NB4 (cell line): Measurements from ENCODE around the gene CD151.

Source experiments
- DNase-seq: peaks from one replicate; pipeline ENCODE4 v3.0.0; 2010; ENCODE audit warnings: low read depth
- H3K4me3 ChIP-seq: one replicate; pipeline ENCODE4 v1.5.1; 2011; ENCODE audit warnings: mild to moderate bottlenecking, low read depth, low read length, moderate library complexity
- MYC ChIP-seq: IDR thresholded peaks from 2 replicates; pipeline ENCODE4 v1.6.1; 2011; ENCODE audit warnings: low read depth, low read length
- POLR2A ChIP-seq: IDR thresholded peaks from 2 replicates; pipeline ENCODE4 v1.6.1; 2011; ENCODE audit warnings: mild to moderate bottlenecking; ENCODE audit not compliant: insufficient read length; ENCODE audit errors: extremely low read depth
- TF ChIP-seq, protein P1 (sequence below): IDR thresholded peaks from one replicate; pipeline ENCODE4 v1.5.1; 2012; ENCODE audit warnings: low read depth, low read length
- TF ChIP-seq, protein P2 (sequence below): IDR thresholded peaks from 2 replicates; pipeline ENCODE4 v1.6.1; 2011; ENCODE audit warnings: low read depth, low read length

Gene CD151

DNA sequence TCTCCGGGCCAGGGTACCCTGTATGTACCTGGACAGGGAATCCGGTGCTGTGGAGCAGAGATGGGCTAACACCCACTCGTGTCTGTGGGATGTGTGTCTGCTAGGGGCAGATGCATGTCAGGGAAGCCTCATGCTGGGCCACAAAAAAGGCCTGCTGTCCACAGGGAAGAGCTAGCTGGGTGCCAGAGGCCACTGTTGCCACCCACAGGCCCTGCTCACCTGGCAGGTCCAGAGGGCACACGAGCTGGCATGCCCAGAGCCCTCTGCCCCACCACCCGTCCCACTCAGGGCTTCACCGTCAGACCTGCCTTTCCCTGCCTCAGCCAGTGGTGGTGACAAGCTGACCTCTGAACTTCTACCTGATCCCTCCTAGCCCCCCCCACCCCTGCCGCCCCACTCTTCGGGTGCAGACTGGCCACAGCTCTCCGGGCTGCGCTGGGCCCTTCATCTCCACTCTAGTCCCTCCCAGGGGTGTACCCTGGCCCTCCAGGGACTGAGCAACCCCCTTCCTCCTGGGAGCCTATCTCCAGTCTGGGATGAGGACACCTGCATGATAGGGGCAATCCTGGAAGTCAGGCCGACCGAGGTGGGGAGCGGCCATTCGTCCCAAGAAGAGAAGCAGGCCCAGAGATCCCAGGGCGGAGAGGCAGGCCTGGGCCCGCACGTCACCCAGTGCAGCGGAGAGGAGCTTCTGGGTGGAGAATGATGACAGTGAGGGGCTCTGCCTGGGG is 36.0 kb upstream of the CD151 start:
- peak overlapping the region; percentile 69 for H3K4me3 ChIP-seq
- no peak for DNase-seq
- TF ChIP-seq, protein P1, sequence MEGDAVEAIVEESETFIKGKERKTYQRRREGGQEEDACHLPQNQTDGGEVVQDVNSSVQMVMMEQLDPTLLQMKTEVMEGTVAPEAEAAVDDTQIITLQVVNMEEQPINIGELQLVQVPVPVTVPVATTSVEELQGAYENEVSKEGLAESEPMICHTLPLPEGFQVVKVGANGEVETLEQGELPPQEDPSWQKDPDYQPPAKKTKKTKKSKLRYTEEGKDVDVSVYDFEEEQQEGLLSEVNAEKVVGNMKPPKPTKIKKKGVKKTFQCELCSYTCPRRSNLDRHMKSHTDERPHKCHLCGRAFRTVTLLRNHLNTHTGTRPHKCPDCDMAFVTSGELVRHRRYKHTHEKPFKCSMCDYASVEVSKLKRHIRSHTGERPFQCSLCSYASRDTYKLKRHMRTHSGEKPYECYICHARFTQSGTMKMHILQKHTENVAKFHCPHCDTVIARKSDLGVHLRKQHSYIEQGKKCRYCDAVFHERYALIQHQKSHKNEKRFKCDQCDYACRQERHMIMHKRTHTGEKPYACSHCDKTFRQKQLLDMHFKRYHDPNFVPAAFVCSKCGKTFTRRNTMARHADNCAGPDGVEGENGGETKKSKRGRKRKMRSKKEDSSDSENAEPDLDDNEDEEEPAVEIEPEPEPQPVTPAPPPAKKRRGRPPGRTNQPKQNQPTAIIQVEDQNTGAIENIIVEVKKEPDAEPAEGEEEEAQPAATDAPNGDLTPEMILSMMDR: no peak
- TF ChIP-seq, protein P2, sequence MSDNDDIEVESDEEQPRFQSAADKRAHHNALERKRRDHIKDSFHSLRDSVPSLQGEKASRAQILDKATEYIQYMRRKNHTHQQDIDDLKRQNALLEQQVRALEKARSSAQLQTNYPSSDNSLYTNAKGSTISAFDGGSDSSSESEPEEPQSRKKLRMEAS: no peak
- no peak; the same call in none of the 2 replicates for TF ChIP-seq MYC
- TF ChIP-seq POLR2A: no peak

DNA sequence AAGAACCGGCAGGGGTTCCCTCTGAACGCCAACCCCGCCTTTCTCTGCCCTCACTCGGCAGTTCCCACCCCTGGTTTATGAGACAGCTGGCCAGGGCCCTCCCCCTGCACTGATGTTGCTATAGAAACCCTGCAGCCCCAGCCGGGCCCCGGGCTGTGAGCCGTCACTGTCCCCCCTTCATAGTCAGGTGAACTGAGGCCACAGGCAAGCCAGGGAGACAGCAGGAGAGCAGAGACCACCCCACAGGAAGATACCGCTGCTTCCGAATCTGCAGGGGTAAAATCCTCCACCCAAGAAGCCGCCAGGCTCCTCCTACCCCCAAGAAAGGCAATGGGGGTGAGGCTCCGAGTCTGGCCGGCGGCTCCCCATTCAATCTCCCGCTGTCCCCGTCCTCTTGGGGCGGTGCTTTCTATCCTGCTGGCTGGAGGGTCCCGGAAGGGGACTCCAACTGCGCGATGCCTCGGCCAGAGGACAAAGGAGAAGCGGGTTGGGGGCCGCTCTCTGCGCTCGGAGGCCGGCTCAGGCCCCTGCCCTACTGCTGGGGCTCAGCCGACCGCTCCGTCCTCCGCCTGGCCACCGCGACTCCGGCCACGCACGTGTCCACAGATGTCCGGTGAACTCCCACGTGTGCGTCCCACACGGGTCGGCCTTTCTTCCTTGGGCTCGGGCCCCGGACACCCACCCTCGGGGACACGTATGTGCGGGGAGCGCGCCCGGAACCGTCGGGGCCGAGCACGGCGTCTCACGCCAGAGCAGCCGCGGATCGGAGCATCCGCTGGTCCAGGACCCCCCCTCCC is 35.3 kb upstream of the CD151 start:
- TF ChIP-seq MYC (no peak; the same call in 1 of the 2 replicates), POLR2A (peak; percentile 15)
- TF ChIP-seq, protein P2: peak; percentile 92
- TF ChIP-seq, protein P1: no peak
- peak; percentile 87 for DNase-seq
- peak overlapping the region; percentile 69 for H3K4me3 ChIP-seq

DNA sequence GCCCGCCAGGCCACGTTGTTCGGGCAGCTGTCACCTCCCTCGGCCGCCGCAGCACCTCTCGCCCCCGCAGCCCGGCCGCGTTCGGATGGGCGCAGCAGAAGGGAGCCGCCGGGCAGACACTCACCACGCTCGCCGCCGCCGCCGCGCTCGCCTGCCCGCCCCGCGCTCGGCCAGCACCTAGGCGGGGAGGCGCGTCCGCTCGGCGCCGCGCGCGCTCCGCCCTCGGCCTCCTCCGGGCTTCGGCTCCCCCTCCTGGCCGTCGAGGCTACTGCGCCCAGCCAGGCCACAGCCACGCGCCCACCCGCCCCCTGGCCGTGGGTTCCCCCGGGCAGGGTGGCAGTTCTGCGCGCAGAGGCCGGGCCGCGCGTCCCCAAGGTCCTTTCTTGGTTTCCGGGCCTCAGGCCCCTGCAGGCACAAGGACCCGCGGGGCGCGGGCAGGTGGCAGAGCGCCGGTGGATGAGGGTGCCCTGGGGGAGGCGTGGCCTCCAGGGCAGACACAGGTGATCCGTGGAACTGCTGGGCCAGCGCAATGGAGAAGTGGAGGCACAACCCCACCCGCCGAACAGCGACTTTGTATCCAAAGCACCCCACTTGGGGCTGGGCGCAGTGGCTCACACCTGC is 34.5 kb upstream of the CD151 start, which contains the start of gene SLC25A22:
SLC25A22 (minus strand) TSS at position 189 of the 621 bp plus-strand sequence. CDS start 3,275 bp downstream, outside the sequence.
- H3K4me3 ChIP-seq: peak within 1 kb of the TSS; percentile 69
- DNase-seq: peak; percentile 85
- TF ChIP-seq MYC (peak; percentile 67), POLR2A (no peak)
- TF ChIP-seq, protein P1: peak; percentile 47
- TF ChIP-seq, protein P2: peak; percentile 48; the same call in 1 of the 2 replicates

DNA sequence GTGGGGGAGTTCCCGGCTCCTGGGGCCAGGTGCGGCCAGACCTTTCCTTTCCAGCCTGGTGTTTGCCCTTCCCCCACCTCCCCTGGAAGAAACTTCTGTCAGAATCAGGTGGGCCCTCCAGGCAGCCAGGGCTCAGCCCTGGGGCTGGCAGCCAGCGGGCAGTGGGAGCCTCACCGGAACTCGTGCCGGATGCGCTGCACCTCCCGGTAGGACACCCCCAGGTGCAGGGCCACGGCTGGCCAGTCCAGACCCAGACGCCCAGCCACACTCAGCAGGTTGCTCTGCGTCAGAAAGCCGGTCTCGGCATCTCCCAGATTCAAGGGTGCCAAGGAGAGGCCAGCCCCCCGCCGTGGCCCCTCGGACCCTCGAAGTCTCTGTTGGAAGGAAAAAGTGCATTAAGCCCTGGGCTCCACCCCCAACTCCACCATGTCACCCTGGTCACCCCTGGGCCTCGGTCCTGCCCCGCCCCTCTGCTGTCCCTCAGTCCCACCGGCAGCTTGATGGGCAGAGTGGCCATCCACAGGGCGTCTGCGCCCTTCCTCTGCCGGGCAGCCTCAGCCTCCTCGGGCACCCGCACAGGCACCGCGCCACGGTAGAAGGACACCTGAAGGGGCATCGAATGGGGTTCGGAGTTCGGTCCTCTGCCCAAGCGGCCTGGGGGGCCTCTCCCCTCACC is 33.0 kb upstream of the CD151 start:
- H3K4me3 ChIP-seq: no peak overlapping the region
- TF ChIP-seq, protein P2: no peak
- TF ChIP-seq MYC (no peak), POLR2A (no peak)
- TF ChIP-seq, protein P1: no peak
- DNase-seq: no peak

DNA sequence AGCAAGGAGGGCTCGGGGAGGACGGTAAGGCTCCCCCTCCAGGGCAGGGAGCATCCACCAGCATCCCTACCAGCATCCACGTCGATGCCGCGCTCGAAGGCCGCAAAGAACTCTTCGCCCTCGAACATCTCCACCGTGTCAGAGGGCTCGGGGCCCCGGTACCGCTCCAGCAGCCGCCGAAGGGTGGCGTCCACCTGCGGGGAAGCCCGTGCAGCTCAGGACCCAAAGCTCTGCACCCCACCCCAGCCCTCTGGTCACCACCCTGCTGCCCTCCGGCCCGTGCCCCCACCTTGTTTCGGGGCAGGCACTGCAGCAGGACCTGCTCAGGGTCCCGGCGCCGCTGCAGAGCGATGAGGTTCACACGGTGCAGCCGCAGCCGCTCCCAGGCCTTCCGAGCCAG is 32.3 kb upstream of the CD151 start:
- H3K4me3 ChIP-seq: no peak overlapping the region
- no peak for DNase-seq
- TF ChIP-seq, protein P2: no peak
- no peak for TF ChIP-seq MYC
- TF ChIP-seq POLR2A: no peak
- TF ChIP-seq, protein P1: no peak
